ENCODE results near the gene GPATCH8.

Gene GPATCH8

DNA sequence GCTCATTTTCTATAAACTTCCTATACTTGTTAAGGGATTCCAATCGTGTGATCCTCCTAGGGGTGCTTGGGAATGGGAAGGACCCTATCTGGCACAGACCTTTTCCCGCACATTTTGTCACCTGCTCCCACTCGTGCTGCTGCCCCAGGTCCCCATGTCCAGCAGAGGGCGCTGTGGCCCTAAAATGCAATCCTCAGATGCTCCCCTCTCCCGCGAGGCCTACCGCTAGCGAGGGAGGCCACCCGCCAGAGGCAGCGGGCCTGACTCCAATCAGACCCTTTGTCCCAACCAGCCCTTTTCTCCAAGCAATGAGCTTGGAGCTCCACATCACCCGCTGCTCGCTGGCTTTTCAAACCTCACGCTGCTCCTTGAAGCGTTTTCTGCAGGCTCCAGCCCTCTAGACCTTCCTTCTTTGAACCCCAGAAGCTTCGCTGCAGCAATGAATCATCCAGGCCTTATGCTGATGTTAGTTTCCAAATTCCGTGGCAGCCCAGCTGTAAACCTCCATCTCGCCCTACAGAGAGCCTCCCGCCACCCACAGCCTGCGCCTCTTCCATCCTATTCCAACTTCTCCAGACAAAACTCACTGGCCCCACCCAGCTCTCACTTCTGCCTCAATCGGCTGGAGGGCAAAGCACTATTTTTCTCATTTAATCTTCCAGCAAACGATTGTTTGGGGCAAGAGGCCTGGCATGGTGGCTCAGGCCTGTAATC, 30.5 kb upstream of the GPATCH8 start (continued):
- TF ChIP-seq, protein P1, sequence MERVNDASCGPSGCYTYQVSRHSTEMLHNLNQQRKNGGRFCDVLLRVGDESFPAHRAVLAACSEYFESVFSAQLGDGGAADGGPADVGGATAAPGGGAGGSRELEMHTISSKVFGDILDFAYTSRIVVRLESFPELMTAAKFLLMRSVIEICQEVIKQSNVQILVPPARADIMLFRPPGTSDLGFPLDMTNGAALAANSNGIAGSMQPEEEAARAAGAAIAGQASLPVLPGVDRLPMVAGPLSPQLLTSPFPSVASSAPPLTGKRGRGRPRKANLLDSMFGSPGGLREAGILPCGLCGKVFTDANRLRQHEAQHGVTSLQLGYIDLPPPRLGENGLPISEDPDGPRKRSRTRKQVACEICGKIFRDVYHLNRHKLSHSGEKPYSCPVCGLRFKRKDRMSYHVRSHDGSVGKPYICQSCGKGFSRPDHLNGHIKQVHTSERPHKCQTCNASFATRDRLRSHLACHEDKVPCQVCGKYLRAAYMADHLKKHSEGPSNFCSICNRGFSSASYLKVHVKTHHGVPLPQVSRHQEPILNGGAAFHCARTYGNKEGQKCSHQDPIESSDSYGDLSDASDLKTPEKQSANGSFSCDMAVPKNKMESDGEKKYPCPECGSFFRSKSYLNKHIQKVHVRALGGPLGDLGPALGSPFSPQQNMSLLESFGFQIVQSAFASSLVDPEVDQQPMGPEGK (tag by site-specific recombination; IDR thresholded peaks at IDR 0.05): peak; percentile 42
- TF ChIP-seq, protein P2, sequence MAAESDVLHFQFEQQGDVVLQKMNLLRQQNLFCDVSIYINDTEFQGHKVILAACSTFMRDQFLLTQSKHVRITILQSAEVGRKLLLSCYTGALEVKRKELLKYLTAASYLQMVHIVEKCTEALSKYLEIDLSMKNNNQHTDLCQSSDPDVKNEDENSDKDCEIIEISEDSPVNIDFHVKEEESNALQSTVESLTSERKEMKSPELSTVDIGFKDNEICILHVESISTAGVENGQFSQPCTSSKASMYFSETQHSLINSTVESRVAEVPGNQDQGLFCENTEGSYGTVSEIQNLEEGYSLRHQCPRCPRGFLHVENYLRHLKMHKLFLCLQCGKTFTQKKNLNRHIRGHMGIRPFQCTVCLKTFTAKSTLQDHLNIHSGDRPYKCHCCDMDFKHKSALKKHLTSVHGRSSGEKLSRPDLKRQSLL (tag by site-specific recombination; IDR thresholded peaks at IDR 0.05): no peak
- TF ChIP-seq ZNF155 (tag by site-specific recombination; IDR thresholded peaks at IDR 0.05) (no peak), ZNF211 (tag by site-specific recombination; IDR thresholded peaks at IDR 0.05; ENCODE audit: low read depth) (no peak), ZNF221 (tag by site-specific recombination; IDR thresholded peaks at IDR 0.05; ENCODE audit: borderline replicate concordance) (no peak), YY2 (tag by site-specific recombination; IDR thresholded peaks at IDR 0.05) (0 out of 2 replicates have a peak, but pooled peaks have one; percentile 7), ZNF174 (tag by site-specific recombination; IDR thresholded peaks at IDR 0.05) (no peak), ZNF341 (tag by site-specific recombination; IDR thresholded peaks at IDR 0.05; ENCODE audit: low read depth) (no peak), ZNF777 (tag by site-specific recombination; IDR thresholded peaks at IDR 0.05; ENCODE audit: borderline replicate concordance) (no peak), ZNF530 (tag by site-specific recombination; IDR thresholded peaks at IDR 0.05; ENCODE audit: low read depth) (no peak), ZNF335 (tag by site-specific recombination; conservative IDR thresholded peaks at IDR 0.05) (peak; percentile 11; the same call in 1 of the 2 replicates), KLF16 (tag by site-specific recombination; IDR thresholded peaks at IDR 0.05) (no peak), ZNF747 (tag by site-specific recombination; IDR thresholded peaks at IDR 0.05) (no peak), ZNF112 (tag by site-specific recombination; IDR thresholded peaks at IDR 0.05) (no peak), KLF7 (tag by site-specific recombination; IDR thresholded peaks at IDR 0.05; ENCODE audit: borderline replicate concordance) (no peak), FEZF1 (tag by site-specific recombination; IDR thresholded peaks at IDR 0.05) (no peak), ZNF266 (tag by site-specific recombination; IDR thresholded peaks at IDR 0.05; ENCODE audit: low read depth) (no peak), ZNF404 (tag by site-specific recombination; IDR thresholded peaks at IDR 0.05) (no peak), ZNF677 (tag by site-specific recombination; IDR thresholded peaks at IDR 0.05) (no peak), ZSCAN30 (tag by site-specific recombination; IDR thresholded peaks at IDR 0.05) (peak; percentile 92), ZBTB8A (tag by site-specific recombination; IDR thresholded peaks at IDR 0.05) (peak; percentile 39; the same call in 1 of the 2 replicates), ZNF302 (tag by site-specific recombination; IDR thresholded peaks at IDR 0.05; ENCODE audit: low read depth) (no peak), ZFP37 (tag by site-specific recombination; IDR thresholded peaks at IDR 0.05) (peak; percentile 84; the same call in 1 of the 2 replicates)
- TF ChIP-seq, protein P3, sequence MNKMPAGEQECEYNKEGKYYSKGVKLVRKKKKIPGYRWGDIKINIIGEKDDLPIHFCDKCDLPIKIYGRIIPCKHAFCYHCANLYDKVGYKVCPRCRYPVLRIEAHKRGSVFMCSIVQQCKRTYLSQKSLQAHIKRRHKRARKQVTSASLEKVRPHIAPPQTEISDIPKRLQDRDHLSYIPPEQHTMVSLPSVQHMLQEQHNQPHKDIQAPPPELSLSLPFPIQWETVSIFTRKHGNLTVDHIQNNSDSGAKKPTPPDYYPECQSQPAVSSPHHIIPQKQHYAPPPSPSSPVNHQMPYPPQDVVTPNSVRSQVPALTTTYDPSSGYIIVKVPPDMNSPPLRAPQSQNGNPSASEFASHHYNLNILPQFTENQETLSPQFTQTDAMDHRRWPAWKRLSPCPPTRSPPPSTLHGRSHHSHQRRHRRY (tag by site-specific recombination; IDR thresholded peaks at IDR 0.05): no peak
- TF ChIP-seq, protein P4, sequence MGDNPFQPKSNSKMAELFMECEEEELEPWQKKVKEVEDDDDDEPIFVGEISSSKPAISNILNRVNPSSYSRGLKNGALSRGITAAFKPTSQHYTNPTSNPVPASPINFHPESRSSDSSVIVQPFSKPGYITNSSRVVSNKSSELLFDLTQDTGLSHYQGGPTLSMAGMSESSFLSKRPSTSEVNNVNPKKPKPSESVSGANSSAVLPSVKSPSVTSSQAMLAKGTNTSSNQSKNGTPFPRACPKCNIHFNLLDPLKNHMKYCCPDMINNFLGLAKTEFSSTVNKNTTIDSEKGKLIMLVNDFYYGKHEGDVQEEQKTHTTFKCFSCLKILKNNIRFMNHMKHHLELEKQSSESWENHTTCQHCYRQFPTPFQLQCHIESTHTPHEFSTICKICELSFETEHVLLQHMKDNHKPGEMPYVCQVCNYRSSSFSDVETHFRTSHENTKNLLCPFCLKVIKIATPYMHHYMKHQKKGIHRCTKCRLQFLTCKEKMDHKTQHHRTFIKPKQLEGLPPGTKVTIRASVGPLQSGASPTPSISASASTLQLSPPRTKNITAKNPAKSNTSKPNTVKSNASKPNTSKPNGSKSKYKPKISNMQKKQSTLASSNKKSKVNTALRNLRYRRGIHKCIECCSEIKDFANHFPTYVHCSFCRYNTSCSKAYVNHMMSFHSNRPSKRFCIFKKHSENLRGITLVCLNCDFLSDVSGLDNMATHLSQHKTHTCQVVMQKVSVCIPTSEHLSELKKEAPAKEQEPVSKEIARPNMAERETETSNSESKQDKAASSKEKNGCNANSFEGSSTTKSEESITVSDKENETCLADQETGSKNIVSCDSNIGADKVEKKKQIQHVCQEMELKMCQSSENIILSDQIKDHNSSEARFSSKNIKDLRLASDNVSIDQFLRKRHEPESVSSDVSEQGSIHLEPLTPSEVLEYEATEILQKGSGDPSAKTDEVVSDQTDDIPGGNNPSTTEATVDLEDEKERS (tag by site-specific recombination; IDR thresholded peaks at IDR 0.05): no peak
- TF ChIP-seq, protein P5, sequence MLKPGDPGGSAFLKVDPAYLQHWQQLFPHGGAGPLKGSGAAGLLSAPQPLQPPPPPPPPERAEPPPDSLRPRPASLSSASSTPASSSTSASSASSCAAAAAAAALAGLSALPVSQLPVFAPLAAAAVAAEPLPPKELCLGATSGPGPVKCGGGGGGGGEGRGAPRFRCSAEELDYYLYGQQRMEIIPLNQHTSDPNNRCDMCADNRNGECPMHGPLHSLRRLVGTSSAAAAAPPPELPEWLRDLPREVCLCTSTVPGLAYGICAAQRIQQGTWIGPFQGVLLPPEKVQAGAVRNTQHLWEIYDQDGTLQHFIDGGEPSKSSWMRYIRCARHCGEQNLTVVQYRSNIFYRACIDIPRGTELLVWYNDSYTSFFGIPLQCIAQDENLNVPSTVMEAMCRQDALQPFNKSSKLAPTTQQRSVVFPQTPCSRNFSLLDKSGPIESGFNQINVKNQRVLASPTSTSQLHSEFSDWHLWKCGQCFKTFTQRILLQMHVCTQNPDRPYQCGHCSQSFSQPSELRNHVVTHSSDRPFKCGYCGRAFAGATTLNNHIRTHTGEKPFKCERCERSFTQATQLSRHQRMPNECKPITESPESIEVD (tag by site-specific recombination; IDR thresholded peaks at IDR 0.05): no peak
- TF ChIP-seq, protein P6, sequence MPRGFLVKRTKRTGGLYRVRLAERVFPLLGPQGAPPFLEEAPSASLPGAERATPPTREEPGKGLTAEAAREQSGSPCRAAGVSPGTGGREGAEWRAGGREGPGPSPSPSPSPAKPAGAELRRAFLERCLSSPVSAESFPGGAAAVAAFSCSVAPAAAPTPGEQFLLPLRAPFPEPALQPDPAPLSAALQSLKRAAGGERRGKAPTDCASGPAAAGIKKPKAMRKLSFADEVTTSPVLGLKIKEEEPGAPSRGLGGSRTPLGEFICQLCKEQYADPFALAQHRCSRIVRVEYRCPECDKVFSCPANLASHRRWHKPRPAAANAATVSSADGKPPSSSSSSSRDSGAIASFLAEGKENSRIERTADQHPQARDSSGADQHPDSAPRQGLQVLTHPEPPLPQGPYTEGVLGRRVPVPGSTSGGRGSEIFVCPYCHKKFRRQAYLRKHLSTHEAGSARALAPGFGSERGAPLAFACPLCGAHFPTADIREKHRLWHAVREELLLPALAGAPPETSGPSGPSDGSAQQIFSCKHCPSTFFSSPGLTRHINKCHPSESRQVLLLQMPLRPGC (tag by site-specific recombination; IDR thresholded peaks at IDR 0.05): no peak
